GM21515 (cell line): ENCODE measurements around the gene EIF3A.
"Not testable (repeated sequence)": the region's sequence is repeated elsewhere in the genome, so short reads cannot be mapped to it uniquely, and the experiment has no call there.

Experiments used
- ATAC-seq: cut with Tn5 transposase; IDR thresholded peaks from one replicate; pipeline ENCODE4 v1.9.1; 2021; ENCODE audit not compliant: unreplicated experiment

The EIF3A gene, protein sequence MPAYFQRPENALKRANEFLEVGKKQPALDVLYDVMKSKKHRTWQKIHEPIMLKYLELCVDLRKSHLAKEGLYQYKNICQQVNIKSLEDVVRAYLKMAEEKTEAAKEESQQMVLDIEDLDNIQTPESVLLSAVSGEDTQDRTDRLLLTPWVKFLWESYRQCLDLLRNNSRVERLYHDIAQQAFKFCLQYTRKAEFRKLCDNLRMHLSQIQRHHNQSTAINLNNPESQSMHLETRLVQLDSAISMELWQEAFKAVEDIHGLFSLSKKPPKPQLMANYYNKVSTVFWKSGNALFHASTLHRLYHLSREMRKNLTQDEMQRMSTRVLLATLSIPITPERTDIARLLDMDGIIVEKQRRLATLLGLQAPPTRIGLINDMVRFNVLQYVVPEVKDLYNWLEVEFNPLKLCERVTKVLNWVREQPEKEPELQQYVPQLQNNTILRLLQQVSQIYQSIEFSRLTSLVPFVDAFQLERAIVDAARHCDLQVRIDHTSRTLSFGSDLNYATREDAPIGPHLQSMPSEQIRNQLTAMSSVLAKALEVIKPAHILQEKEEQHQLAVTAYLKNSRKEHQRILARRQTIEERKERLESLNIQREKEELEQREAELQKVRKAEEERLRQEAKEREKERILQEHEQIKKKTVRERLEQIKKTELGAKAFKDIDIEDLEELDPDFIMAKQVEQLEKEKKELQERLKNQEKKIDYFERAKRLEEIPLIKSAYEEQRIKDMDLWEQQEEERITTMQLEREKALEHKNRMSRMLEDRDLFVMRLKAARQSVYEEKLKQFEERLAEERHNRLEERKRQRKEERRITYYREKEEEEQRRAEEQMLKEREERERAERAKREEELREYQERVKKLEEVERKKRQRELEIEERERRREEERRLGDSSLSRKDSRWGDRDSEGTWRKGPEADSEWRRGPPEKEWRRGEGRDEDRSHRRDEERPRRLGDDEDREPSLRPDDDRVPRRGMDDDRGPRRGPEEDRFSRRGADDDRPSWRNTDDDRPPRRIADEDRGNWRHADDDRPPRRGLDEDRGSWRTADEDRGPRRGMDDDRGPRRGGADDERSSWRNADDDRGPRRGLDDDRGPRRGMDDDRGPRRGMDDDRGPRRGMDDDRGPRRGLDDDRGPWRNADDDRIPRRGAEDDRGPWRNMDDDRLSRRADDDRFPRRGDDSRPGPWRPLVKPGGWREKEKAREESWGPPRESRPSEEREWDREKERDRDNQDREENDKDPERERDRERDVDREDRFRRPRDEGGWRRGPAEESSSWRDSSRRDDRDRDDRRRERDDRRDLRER (N-terminal part only)

DNA sequence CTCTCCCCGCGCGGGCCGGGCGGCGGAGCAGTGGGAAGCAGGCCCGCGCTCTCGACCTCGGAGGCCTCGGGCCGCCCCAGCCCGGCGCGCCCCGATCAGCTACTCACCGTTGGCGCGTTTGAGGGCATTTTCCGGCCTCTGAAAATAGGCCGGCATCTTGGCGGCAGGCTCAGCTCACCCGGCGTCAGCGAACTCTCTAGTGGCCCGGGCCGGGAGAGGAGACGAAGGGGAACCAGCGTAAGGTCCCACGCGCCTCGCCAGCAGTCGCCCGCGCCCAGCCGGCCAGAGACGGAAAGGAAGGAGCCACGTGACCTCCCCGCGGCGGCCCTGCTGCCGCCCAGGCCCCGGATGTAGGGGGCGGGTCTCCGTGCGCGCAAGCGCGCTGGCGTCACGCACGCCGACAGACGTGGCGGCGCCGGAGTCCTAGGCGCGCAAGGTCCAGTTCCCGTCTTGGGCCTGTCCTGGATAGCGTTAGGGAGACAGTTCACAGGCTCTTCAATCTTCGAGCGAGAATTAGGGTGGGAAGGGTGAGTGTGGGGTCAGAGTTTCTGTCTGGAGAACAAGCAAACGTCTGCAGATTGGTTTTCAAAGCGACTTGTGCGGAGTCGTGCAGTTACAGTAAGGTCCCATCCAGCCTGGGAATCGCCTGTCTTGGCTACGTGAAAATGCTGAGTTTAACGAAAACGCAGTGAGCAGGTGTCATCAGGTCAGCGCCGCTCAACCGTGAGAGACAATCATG, at the start of gene EIF3A:
Gene EIF3A, minus strand, starts transcription at position 297 of the 739 bp plus-strand sequence. Its CDS starts 141 bp downstream, at position 156.
- ATAC-seq, result peak; percentile 80

DNA sequence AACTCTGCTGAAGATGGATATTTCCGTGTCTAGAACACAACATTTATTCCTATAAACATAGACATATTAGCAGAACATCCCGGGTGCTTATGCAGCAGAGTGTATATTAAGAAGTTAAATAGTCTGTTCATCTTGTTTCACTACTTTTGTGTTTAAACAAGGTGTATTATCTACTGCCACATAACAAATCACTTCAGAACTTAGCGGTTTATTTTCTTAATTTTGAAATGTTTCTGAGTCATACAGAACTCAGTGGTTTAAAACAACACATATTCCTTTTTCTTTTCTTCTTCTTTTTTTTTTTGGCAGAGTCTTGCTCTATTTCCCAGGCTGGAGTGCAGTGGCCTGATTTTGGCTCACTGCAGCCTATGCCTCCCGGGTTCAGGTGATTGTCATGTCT, 49.1 kb upstream of the EIF3A start:
- ATAC-seq, result no peak

DNA sequence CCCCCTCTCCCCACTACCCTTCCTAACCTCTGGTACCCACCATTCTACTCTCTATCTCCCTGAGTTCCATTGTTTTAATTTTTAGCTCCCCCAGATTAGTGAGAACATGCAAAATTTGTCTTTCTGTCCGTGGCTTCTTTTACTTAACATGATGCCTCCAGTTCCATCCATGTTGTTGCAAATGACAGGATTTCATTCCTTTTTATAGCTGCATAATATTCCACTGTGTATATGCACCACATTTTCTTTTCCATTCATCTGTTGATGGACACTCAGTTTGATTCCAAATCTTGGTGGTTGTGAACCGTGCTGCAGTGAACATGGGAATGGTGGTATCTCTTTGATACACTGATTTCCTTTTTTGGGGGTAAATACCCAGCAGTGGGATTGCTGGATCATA, 45.3 kb upstream of the EIF3A start:
- ATAC-seq, result no peak

DNA sequence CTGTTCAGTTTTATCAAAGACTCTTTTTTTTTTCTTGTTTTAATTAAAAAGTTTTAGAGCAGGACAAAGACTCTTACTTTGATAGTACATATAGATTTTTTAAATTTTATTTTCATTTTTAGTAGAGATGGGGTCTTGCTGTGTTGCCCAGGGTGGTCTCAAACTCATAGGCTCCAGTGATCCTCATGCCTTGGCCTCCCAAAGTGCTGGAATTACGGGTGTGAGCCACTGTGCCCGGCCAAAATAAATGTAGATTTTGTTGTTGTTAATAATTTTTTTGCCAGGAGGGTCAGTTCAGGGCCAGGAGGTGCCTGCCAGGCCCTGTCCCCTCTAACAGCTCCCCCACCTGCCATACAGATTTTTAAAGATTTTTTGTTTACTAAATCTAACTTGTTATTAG, 40.3 kb upstream of the EIF3A start:
- no peak for ATAC-seq

DNA sequence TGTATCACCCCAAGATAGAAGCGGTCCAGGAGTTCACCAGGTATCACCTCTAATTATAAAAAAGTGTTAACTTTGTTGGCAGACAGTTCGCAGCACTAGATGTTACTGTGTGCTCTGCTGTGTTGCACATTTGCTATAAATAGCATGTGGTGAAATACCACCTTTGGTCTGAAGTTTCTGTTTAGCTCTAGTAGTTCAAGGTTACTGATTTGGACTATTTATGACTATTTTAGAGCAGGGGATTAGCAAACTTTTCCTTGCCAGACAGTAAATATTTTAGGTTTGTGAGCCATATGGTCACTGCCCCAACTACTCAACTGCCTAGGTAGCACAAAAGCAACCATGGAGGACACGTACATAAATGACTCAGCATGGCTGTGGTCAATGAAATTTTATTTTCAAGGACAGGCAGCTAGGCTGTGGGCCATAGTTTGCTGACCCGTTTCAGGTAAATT, 39.8 kb upstream of the EIF3A start:
- ATAC-seq, result peak; percentile 80

DNA sequence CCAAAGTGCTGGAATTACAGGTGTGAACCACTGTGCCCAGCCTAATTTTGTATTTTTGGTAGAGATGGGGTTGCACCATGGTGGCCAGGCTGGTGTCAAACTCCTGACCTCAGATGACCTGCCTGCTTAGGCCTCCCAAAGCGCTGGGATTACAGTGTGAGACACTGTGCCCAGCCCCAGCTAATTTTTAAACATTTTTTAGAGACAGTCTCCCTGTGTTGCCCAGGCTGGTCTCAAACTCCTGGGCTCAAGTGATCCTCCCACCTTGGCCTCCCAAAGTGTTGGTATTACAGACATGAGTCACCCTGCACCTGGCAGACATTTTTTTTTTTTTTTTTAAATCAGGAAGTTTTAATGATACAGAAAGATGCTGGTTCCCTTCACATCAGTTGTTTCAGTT, 38.8 kb upstream of the EIF3A start:
- ATAC-seq, result no peak

DNA sequence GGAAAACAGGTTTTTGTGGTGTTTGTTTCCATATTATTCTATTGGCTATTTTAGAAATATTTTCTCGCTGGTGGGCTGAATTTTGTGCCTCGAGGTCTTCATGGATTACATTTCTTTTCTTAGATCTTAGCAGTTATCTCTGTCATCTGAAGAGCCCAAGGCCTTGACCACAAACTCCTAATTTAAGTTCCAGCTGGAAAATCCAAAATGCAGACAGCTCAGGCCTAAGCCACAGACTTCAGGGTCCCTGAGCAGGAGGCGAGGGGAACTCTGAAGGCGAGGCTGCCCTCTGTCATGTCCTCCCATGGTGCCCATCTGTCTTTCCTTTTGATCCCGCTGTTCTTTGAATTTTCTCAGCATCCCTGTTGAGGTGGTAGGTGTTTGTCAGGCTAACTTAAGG, 37.6 kb upstream of the EIF3A start:
- ATAC-seq, result no peak

DNA sequence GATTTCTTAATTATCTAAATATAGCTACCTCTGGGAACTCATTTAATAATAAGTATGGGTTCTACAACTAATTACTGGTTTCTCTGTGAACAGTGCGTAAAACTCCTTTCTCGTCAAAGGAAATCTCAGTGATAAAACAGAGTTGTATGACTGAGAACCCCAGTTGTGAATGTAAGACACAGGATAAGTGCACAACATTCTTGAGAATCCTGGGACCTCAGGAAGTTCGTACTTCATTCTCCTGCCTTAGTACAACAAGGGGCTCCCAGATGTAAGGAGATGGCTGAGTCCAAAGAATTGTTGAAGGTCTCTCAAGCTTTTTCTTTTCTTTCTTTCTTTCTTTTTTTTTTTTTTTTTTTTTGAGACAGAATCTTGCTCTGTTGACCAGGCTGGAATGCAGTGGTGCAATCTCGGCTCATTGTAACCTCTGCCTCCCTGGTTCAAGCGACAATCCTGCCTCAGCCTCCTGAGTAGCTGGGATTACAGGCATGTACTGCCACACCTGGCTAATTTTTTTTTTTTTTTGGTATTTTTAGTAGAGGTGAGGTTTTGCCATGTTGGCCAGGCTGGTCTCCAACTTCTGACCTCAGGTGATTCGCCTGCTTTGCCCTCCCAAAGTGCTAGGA, 35.8 kb upstream of the EIF3A start:
- ATAC-seq, result no peak

DNA sequence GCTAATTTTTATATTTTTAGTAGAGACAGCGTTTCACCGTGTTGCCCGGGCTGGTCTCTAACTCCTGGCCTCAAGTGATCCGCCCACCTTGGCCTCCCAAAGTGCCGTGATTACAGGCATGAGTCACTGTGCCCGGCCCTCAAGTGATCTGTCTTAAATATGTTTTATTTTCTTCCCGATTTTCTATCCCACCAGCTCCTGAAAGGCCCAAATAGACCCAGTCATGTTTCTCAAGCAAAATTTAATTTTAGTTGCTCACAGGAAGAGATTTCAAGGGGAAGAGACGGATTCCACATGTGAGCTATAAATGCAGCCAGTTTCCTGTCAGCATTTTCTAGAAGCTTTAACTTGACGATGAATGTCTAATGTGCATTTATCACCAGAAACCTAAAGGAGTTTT, 35.3 kb upstream of the EIF3A start:
- ATAC-seq, result no peak

DNA sequence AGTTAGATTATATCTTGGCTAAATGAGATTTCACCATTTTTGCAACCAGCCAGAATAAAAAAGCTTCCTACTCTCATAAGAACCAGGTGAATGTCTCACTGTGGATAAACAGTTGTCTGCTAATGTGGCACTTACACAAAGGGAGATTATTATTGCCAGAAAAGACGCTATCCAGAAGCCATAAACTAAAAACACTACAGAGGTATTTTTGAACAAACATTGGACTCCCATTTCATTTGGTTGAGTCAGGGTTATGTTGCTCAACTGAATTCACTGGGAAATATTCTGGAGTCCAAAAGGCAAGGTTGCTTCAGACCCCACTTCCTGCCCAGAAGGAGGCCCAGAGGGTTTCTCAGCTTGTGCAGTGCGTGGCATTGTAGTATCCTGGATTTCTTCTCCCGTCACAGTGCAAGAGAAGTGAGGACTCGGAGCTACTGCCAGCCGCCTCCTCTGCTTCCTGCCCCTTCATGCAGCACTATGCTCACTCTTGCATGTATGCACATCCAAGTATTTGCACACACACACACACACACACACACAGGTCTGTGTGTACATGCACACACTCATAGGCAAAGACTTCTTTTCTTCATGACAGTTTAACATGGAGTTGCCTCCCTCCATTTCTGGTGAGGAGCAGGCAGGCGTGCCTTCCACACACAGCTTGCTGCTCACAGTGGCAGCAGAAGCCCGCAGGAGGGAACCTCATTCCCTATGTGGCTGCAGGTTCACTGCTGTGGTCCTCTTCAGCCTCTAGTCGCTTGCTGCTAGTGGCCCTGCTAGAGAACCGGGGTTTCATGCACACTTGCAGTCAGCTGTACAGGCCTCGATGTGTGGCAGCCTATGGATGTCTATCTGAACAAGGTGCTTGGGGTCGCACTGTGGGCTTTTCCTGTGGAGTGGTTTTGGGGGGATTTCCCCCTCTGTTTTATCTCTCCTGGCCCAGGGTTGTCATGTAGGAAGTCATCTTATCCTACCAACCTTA, 33.4 kb upstream of the EIF3A start:
- no peak for ATAC-seq

DNA sequence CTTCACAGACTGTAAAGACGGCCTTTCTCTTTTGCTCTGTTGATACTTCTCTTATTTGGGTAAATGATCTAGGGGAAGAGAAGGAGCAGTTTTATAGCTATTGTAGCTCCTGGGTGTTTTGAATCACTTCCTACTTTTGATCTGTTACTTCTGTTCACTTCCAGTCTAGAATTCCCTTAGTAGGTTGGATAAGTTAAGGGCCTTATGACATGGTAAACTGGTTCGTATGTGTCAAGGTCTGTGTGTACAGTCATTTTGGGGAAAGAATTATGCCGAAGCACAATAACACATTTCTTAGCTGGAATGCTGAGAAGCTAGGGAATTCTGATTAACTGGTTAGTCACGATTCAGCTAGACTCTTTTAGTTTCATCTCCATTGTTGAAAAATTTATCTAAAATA, 31.4 kb upstream of the EIF3A start:
- no peak for ATAC-seq

DNA sequence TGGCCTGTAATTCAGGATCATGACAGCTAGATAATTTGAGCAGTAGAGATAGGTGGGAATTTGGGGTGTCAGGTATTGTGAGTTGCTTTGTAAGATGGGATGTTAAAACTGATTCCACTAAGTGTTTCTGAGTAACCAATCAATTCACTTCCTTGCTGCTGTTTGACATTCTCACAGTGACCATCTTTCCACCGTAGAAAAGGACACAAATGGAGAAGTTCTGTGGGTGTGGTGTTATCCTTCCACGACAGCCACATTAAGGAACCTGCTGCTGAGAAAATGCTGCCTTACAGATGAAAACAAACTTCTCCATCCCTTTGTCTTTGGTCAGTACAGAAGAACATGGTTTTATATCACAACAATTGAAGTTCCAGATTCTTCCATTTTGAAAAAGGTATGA, 27.2 kb upstream of the EIF3A start:
- ATAC-seq, result not testable (repeated sequence)

DNA sequence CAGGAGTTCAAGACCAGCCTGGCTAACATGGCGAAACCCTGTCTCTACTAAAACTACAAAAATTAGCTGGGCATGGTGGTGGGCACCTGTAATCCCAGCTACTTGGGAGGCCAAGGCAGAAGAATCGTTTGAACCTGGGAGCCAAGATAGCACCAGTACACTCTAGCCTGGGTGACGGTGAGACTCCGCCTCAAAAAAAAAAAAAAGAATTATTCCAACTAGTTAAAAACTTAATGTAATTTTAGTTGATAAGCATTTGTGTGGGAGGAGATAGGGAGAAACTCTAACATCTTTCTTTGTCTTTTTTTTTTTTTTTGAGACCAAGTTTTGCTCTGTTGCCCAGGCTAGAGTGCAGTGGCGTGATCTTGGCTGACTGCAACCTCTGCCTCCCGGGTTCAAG, 26.5 kb upstream of the EIF3A start:
- not testable (repeated sequence) for ATAC-seq

DNA sequence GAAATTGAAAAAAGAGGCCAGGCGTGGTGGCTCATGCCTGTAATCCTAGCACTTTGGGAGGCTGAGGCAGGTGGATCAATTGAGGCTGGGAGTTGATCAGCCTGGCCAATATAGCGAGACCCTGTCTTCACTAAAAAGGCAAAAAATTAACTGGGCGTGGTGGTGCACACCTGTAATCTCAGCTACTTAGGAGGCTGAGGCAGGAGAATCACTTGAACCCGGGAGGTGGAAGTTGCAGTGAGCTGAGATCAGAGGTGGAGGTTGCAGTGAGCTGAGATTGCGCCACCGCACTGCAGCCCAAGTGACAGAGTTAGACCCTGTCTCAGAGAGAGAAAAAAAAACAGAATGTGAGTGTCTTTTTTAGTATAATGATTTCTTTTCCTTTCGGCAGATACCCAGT, 25.3 kb upstream of the EIF3A start:
- ATAC-seq, result not testable (repeated sequence)

DNA sequence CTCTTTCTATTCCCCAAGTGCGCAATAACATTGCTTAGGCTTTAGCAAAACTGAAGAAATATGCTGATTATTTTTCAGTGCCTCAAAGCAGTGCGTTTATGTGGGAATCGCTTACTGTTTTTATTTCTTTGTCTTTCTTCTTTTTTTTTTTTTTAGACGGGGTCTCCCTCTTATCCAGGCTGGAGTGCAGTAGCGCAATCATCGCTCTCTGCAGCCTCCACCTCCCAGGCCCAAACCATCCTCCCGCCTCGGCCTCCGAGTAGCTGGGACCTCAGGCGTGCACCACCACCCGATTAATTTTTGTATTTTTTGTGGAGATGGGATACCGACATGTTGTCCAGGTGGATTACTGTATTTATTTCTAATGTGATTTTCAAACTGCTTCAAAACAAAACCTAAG, 24.5 kb upstream of the EIF3A start:
- ATAC-seq, result no peak

DNA sequence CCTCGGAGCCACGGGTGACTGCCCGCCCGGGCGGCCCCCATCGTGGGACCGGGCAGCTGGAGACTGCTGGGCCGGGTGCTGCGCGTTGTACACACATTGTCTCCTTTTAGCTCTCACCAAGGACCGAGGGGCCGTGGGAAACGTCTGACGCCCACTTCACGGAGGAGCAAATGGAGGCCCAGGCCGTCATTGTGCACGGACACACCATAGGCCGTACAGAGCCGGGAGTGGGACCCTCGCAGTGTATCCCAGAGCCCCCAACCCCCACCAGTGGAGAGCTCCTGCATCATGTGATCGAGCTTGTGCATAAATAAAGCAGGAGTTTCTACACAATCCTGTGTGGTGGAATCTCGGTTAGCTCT, 24.0 kb upstream of the EIF3A start:
- no peak for ATAC-seq

DNA sequence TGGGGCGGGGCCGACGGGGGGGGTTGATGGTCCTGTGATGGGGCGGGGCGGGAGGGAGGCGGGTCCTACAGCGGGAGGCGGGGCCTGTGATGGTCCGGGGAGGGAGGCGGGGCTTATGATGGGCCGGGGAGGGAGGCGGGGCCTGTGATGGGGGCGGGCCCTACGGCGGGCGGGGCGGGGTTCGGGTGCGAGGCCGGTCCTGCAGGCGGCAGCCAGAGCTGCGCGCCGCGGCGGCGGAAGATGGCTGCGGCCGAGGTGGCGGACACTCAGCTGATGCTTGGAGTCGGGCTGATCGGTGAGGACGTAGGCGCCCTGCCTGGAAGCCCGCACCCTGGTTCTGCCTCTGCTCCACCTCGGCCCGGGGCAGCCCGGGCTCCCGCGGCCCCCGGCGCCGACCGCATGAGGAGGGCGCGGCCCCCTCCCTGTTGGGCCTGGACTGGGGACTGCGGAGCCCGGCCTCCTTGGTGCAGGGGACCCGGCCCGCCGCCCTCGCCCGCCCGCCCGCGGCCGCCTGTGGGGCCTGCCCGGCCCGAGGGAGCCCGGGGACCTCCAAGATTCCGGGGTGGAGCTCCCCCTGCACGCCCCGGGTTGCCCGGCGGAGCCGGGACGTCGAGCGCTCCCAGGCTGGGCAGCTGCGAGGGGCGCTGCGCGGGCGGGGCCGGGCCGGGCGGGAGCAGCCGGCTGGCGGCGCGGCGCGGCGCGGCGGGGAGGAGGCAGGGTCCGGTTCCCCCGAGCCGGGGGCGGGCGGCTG, 23.5 kb upstream of the EIF3A start, which contains the start of gene DENND10:
Gene DENND10, plus strand, starts transcription at position 211 of the 751 bp plus-strand sequence. Its CDS starts 30 bp downstream, at position 241.
- peak; percentile 84 for ATAC-seq
